Measurements from ENCODE around the gene RBP3.
A peak's percentile ranks its signal among the peaks of the same experiment; 100 is the strongest.
"Not testable (repeated sequence)": the region's sequence is repeated elsewhere in the genome, so short reads cannot be mapped to it uniquely, and the experiment has no call there.

RBP3 gene

GRCh38 chr10:47376522-47377220, 28.5 kb downstream of the RBP3 start:
- no peak for DNase-seq

GRCh38 chr10:47378183-47378510, 30.0 kb downstream of the RBP3 start:
- no peak for DNase-seq

DNA sequence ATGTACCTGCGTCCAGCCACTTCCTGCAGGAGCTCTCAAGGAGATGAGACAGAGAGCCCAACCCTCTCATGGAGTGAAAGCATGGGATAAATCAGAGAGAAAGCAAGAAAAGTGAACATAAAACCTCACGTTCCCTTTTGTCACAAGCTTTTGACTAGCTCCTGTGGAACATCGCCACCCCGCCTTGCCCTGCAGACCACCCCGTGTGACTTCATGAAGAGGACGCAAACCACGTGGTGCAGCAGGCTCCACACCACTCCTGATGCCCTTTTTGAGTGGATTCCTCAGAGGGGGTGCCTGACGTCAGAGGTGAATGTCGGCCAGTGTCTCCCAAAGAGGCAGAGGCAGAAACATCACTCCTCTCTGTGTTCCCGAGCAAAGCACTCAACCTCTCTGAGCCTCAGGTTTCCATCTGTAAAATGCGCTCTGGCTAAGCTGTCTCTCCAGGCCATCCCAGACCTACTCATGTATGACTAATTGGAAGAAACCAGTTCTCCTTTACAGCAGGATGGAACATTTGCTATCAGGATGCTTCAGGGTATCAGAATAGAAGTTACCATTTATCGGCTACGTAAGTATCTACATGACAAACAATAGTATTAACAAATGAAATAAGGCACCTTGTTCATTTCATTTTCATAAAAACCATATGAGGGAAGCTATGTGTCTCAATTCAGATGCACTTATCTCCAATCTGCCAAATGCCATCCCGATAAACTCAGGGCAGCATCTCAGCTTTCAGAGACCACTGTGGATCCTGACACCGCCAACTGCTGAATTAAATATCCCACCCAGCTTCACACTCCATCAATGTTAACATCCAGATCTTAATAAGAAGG, 30.7 kb downstream of the RBP3 start:
- DNase-seq, result no peak

DNA sequence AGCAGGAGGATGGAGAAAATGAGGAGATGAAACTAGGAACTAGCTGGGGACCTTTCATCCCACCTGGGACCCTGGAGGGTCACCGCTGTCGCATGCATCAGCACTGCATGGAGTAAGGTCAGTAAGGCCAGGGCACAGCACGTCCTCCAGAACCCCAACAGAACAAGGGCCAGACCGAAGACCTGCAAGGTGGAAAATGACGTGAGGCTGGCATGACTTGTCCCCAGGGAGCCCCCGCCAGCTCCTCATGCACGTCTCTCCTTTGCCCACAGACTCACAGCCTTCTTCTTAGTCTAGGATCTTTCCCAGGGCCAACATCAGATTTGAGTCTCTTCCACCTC, 31.3 kb downstream of the RBP3 start:
- DNase-seq, result no peak

DNA sequence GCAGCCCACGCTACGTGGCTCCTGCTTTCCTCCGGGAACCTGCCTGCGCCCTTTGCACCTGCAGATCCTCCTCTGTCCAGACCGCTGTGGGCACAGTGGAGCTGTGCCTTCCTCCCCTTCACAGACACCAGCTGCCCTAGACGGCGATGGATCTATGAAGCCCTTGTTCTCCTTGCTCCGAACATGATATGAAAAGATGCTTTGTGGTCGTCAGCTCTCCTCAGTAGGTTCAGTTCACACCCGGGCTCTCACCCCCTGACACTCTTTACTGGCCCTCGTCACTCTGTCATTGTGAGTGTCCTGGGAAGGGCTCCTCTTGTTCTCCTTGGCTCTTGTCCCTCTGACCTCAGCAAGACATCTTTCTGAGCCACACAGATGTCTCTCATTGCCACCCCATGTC, 31.7 kb downstream of the RBP3 start:
- DNase-seq, result no peak

DNA sequence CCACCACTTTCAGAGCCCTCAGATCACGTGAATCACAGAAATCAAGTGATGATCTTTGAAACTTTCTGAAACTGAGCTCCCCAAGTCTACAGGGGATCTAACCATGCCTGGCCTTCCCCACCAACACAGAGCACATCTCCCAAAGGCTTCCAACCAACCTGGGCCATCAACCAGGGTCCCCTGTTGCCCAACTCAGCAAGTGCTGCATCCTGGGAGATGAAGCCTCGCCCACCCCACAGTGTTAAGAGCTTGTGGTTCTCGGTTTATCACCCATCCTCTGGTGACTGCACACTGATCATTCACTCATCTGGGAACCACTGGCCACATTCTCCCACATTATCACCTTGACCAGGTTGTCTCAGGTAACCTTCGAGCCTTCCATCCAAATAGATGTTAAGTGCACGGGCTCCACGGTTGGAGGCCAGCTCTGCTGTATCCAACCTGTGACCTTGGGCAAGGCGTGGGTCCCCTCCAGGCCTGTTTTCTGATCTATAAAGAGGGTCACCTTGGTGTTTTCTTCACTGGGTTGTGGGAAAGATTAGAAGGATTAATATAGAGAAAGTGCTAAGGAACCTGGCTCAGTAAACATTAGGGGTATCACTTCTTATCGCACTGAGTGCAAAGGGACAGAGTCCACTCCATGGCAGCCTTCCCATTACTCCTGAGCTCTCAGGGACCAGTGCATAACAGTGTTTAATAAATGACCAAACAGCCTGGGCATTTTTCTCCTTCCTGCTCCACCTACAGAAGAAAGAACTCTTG, 32.4 kb downstream of the RBP3 start:
- DNase-seq, result no peak

- no peak for DNase-seq
Observed at GRCh38 chr10:47381103-47381395, 32.9 kb downstream of the RBP3 start.

DNA sequence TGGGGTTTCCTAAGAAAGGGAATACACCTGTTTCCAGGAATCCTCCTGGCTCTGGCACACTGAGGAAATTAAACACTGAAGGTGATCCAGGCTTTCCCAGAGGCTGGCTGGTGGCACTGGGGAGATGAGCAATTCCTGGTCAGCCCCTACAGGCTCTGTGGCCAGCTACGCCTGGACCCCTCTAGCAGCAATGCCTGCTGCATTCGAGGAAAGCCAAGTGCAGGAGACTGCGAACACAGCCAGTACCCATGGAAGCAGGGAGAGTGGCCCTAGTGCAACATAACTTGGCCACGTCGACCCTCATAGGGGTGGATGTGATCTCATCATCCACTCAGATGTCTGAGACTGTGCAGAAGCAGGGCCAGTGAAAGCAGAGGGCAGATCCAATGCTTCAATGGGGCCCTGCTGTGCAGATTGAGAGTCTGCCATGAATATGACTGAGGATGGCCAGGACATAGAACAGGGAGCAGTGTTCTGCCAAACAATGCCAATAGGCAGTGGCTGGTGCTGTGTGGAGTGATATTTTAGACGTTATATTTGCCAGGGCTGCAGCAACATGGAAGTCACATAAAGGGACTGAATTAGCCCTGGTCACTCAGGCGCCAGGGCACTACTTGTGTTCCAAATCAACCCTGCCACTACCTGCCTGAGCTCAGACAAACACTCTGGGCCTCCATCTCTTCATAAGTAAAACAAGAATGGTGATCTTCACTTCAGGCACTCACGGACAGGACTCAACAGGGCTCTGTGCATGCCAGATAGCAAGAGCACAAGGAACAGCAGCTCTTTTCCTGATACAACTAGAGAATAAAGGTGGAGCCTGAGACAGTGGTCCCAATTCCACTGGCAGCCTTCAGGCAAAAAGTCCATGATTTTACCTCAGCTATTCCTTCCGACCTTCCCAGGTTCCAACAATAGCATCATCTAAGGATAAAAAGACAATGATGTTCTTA, 33.5 kb downstream of the RBP3 start:
- peak; percentile 56 for DNase-seq

DNA sequence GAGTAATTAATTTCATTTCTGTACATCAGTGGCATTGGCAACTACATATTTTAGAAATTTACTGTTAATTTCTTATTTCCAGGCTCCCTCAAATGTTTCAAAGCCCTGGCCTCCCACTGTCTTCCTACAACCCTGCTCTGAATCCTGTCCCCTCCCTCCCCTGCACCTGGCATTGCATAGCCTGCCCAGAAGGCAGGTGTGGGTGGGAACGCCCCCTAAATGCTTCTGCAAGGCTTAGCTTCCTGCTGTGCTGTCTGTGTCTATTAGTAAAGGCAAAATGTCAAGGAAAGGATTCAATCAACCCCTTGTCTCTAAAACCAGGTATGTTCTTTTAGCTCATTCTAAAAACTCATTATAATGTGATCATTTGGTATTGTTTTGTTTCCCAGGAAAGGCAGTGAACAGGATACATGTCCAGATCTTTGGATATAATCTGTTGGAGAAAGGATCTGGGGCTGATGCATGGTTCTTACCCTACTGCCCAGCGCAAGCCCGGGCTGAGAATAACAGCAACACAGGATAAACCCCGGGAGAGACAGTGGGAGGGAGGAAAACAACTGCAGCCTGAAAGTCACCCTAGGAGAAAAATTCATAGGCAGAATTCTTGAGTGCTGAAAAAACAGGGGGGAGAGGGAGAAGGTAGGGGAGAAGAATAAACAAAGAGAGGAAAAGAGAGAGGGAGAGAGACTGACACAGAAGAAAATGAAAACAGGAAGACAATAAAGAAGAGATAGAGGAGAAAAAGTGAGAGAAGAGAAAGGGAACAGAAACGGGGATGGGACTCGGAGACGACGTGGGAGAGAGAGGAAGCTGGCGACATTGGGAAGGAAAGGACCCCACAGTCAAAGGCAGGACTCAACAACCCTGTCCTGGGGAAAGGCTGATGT, 35.3 kb downstream of the RBP3 start:
- peak; percentile 95 for DNase-seq

DNA sequence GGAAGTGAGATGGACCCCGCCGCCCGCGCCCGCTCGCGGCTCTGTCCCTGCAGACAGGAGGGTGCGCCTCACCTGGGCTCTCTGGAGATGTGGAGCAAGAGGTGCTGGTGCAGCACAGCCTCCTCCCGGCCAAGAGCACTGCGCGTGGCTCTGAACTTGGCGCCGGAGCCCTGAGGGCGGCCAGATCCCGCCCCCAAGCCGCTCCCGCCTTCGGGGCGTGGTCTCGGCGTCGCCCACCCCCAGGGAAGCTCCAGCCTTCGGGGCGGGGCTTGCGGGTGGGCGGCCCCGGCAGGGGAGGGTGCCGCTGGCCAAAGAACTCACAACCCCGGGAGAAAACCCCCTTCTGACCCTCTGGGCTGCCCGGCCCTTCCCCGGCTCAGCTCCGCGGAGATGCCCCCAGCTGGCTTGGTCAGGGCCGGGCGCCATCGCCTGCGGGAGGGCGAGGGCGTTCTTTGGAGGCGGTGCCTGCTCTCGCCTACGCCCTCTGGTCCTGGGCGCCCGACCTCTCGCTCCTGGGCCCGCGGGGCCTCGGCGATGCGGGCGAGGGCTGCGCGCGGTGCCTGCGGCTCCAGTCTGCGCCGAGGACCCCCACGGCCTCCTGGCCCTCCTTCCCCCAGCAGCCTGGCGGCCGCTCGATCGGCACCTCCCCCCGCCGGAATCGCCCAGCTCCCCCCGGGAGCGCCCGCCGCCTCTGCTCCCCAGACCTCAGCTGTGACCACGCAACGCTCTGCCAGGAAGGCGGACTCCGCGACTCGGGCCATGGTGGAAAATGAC, 36.2 kb downstream of the RBP3 start, which contains the start of gene ZNF488:
ZNF488 (minus strand) TSS at position 146 of the 774 bp plus-strand sequence. CDS start 15,464 bp downstream, outside the sequence.
- peak; percentile 96 for DNase-seq

DNA sequence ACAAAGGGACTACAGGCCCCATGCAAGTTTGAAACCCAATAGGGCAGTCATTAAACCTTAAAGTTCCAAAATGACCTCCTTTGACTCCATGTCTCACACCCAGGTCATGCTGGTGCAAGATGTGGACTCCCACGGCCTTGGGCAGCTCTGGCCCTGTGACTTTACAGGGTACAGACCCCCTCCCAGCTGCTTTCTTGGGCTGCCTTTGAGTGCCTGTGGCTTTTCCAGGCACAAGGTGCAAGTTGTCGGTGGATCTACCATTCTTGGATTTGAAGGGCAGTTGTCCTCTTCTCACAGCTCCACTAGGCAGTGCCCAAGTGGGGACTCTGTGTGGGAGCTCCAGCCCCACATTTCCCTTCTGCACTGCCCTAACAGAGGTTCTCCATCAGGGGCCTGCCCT, 37.9 kb downstream of the RBP3 start:
- not testable (repeated sequence) for DNase-seq

- no peak for DNase-seq
Observed at GRCh38 chr10:47388879-47389278, 40.7 kb downstream of the RBP3 start.

GRCh38 chr10:47389619-47390018, 41.5 kb downstream of the RBP3 start:
- DNase-seq, result no peak

GRCh38 chr10:47396311-47396717, 48.2 kb downstream of the RBP3 start:
- DNase-seq, result no peak

DNA sequence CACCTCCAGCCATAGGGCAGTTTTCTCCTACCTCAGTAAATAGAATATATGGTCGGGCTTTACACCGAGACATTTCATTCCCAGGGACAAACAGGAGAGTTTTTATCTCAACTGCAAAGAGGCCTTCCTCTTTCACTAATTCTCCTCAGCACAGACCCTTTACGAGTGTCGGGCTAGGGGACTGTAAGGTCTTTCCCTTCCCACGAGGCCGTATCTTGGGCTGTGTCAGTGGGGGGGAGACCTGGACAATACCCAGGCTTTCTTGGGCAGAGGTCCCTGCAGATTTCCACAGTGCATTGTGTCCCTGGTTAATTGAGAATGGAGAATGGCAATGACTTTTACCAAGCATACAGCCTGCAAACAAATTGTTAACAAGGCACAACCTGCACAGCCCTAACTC, 49.1 kb downstream of the RBP3 start:
- no peak for DNase-seq

DNA sequence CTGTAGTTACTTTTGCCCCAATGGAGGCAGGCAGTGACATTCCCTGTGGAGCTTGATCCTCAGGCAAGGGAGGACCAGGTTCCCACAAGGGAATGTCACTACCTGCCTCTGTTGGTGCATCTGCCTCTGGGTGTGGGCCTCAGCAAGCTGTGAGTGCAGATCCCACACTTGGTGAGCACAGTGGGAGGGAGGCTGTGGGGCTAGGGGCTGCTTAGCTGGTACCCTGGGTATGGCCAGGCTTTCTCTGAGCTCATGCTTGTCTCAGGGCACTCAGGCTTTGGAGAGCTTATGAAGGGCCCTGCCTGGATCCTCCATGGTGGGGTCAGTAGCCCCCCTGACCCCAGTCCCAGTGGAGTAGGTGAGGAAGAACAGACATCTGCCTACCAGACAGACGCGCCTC, 52.1 kb downstream of the RBP3 start:
- DNase-seq, result no peak

DNA sequence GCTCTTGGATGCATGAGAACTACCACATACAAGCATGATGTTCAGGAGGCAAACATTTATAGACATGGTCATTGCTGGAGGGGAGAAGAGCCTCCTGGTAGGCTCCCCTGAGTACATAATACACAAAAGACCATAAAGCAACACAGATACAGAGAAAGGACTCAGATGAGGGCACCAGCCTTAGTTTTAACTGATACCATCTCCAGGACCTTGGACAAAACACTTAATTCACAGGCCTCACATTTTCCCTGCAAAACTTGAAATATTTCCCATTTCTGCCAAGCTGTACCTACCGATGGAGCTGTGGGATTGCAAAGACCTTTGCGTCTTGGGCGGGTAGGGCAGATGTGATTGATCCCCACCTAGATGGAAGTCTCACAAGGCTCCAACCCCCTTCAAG, 52.6 kb downstream of the RBP3 start:
- no peak for DNase-seq

GRCh38 chr10:47401210-47401609, 53.0 kb downstream of the RBP3 start:
- DNase-seq, result no peak

GRCh38 chr10:47401874-47402640, 53.9 kb downstream of the RBP3 start:
- no peak for DNase-seq

DNA sequence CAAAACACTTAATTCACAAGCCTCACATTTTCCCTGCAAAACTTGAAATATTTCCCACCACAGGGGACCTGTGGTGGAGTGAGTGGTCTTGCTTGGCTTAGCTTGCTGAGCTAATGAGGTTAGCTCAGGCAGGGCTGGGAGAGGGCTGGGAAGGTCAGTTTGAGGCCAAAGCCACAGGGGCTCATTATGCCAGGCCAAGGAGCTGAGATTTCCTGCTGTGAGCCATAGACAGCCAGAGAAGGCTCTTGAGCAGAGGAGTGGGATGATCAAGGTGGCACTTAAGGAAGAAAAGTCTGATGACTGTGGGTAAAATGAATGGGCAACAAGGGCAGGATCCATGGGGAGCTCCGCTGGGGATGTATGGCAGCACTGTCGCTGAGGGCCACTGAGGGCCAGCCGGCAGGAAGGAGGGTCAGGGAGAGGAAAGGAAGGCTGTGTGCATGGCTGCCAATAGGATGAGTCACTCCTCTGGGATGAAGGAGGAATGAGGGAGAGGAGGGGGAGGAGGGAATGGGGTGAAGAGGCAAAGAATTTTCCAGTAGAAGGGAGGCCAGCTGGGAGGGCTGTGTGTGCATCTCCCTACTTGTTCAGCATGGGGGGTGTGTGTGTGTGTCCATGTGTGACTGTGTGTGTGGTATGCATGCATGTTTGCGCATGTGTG, 54.6 kb downstream of the RBP3 start:
- peak; percentile 74 for DNase-seq

Measured in DMS53 (cell line).